Activated B cell treated with CpG ODN at 0.5 μM for 24 hours (primary cell): Measurements from ENCODE around the gene TMEM256. TPM values are rescaled to one million over a fixed set of nuclear protein-coding genes. Genes with fewer than 3 reads are reported as not detected.
A peak's percentile ranks its signal among the peaks of the same experiment; 100 is the strongest.

Experiments used
- ATAC-seq: fragments of 200-7000 bp; cut with Tn5 transposase; one replicate; pipeline ENCODE4 v1.10.0; 2021; ENCODE audit warnings: low read depth, mild to moderate bottlenecking, moderate library complexity
- CTCF ChIA-PET: fragments of 350-600 bp; sonication (Branson Sonifier 250); formaldehyde crosslinking; loops from one replicate; lab custom pipeline; 2021; ENCODE audit warnings: antibody characterized with exemption; lab: Charles Lee
- POLR2A ChIA-PET: fragments of 350-600 bp; sonication (Branson Sonifier 250); formaldehyde crosslinking; loops from one replicate; lab custom pipeline; 2021; ENCODE audit warnings: antibody characterized with exemption; lab: Charles Lee
- DNase-seq: peaks from one replicate; pipeline ENCODE4 v3.0.0; 2022
- H3K27ac Mint-ChIP-seq: one replicate; pipeline ENCODE4 v1.8.0; 2020; ENCODE audit warnings: mixed read lengths
- H3K27me3 Mint-ChIP-seq: one replicate; pipeline ENCODE4 v1.8.0; 2021; ENCODE audit warnings: mixed read lengths
- H3K36me3 Mint-ChIP-seq: one replicate; pipeline ENCODE4 v1.8.0; 2021; ENCODE audit warnings: low read depth, mixed read lengths
- H3K4me1 Mint-ChIP-seq: one replicate; pipeline ENCODE4 v1.8.0; 2021; ENCODE audit warnings: mixed read lengths
- H3K4me3 Mint-ChIP-seq: one replicate; pipeline ENCODE4 v1.8.0; 2020; ENCODE audit warnings: mild to moderate bottlenecking, mixed read lengths
- H3K9me3 Mint-ChIP-seq: one replicate; pipeline ENCODE4 v1.8.0; 2020; ENCODE audit warnings: mixed read lengths
- CTCF ChIP-seq: fragments of 200-600 bp; IDR thresholded peaks from one replicate; pipeline ENCODE4 v1.8.0; 2022; ENCODE audit warnings: antibody characterized with exemption, mild to moderate bottlenecking
- intact Hi-C: fragments of 100-400 bp; cut with micrococcal nuclease; formaldehyde crosslinking; loops from one replicate; pipeline ENCODE4 v1.15.1; 2024
- total RNA-seq: library from RNA; stranded (reverse); gene quantifications from 2 replicates; pipeline ENCODE4 v1.2.3, GENCODE V29; 2022

TMEM256 gene
- 98.2 and 117 TPM in 2 replicates for total RNA-seq

GRCh38 chr17:7403977-7404736 lies at the start of gene TMEM256:
Gene TMEM256, minus strand, starts transcription at chr17:7404097. Its CDS starts 13 bp downstream, at chr17:7404084.
- Mint-ChIP-seq H3K36me3 (peaks cover 10% of the 10 kb centered on the region), H3K4me3 (peak within 1 kb of the TSS; percentile 97), H3K4me1 (peaks cover 16% of the 10 kb centered on the region), H3K9me3 (no peaks in the 10 kb centered on the region), H3K27ac (peak within 1 kb of the TSS; percentile 94), H3K27me3 (peaks cover 12% of the 10 kb centered on the region)
- ChIA-PET CTCF (interaction anchor here (1.0 to 1.6 kb wide), 4 partner anchors 10 to 48 kb away, joined by 3 to 9 read pairs (median 3); partner anchors contain the start of genes PLSCR3 and TMEM102), POLR2A (interaction anchor here (0.5 to 2.9 kb wide), 37 partner anchors 8 to 769 kb away, joined by 3 to 40 read pairs (median 5); partner anchors contain the start of genes ACAP1, FGF11, FXR2 and GPS2)
- intact Hi-C loops, result loop anchor here (1.0 kb wide), 7 partner anchors 10 to 97 kb away; partner anchors contain the start of genes EIF5A, KCTD11, PLSCR3 and POLR2A
- ATAC-seq (peak; percentile 89), DNase-seq (peak; percentile 82)
- no peak for TF ChIP-seq CTCF

GRCh38 chr17:7448461-7448860 lies 44.6 kb upstream of the TMEM256 start:
- intact Hi-C loops, result no loop called here
- Mint-ChIP-seq H3K27me3 (peaks cover 43% of the 10 kb centered on the region), H3K9me3 (no peaks in the 10 kb centered on the region), H3K36me3 (no peaks in the 10 kb centered on the region), H3K4me3 (no peak overlapping the region), H3K27ac (no peak overlapping the region), H3K4me1 (peaks cover 25% of the 10 kb centered on the region)
- CTCF ChIA-PET, result interaction anchor here (2.7 kb wide), 1 partner anchor 12 kb away, joined by 10 read pairs; no protein-coding TSS in a partner anchor
- TF ChIP-seq CTCF, result no peak
- DNase-seq (no peak), ATAC-seq (no peak)
- POLR2A ChIA-PET, result interaction anchor here (0.7 kb wide), 1 partner anchor 15 kb away, joined by 5 read pairs; no protein-coding TSS in a partner anchor

DNA sequence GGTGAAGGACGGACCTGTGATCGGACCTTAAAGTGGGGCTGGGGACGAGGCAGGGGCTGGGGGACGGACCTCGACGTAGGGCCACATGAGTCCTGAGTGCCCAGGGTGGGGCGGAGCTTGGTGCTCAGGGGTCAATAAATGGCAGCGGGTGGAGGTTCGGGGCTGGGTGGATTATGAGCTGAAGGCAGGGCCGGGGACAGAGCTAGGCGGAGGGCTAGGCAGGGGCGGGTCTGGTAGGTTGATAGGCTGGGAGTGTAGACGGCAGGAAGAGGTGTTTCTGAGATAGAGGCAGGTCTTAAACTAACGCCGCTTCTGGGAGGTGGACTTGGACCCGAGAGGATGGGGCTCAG lies 41.7 kb upstream of the TMEM256 start:
- no peaks in the 10 kb centered on the region for H3K36me3 Mint-ChIP-seq
- intact Hi-C loops, result loop anchor here (1.0 kb wide), 1 partner anchor 10 kb away; no protein-coding TSS in a partner anchor

GRCh38 chr17:7444682-7445618 lies 41.1 kb upstream of the TMEM256 start, which contains the start of gene CHRNB1:
Gene CHRNB1, plus strand, starts transcription at chr17:7445061. Its CDS starts 67 bp downstream, at chr17:7445128.
- Mint-ChIP-seq H3K27me3 (peaks cover 62% of the 10 kb centered on the region), H3K9me3 (no peaks in the 10 kb centered on the region), H3K27ac (no peak within 1 kb of the TSS), H3K36me3 (no peaks in the 10 kb centered on the region), H3K4me1 (peaks cover 35% of the 10 kb centered on the region), H3K4me3 (peak within 1 kb of the TSS; percentile 78)
- peak; percentile 32 for ATAC-seq
- intact Hi-C loops, result loop anchor here (1.0 kb wide), 1 partner anchor 10 kb away; no protein-coding TSS in a partner anchor
- ChIA-PET POLR2A (interaction anchor here (0.8 to 2.6 kb wide), 11 partner anchors 8 to 412 kb away, joined by 3 to 18 read pairs (median 3); partner anchors contain the start of genes ATP1B2, NAA38, POLR2A and TMEM102), CTCF (interaction anchor here (0.6 to 1.5 kb wide), 2 partner anchors 8 to 40 kb away, joined by 3 to 7 read pairs; partner anchors contain the start of gene POLR2A)
- no peak for TF ChIP-seq CTCF
- peak; percentile 23 for DNase-seq

More for the DNA sequence above, 41.7 kb upstream of the TMEM256 start:
- no peak for DNase-seq
- ChIA-PET CTCF (interaction anchor here (0.6 to 1.5 kb wide), 2 partner anchors 9 to 39 kb away, joined by 3 to 7 read pairs; partner anchors contain the start of gene POLR2A), POLR2A (interaction anchor here (0.8 to 2.6 kb wide), 7 partner anchors 9 to 205 kb away, joined by 3 to 18 read pairs (median 3); partner anchors contain the start of genes ATP1B2, POLR2A and TMEM102)
- Mint-ChIP-seq H3K27me3 (peaks cover 59% of the 10 kb centered on the region), H3K4me1 (peaks cover 29% of the 10 kb centered on the region), H3K4me3 (peak overlapping the region; percentile 78), H3K9me3 (no peaks in the 10 kb centered on the region), H3K27ac (no peak overlapping the region)
- ATAC-seq, result peak; percentile 73
- TF ChIP-seq CTCF, result no peak
